COR-L47 (cell line): ENCODE data around the gene HPRT1.
"Not testable (repeated sequence)": the region's sequence is repeated elsewhere in the genome, so short reads cannot be mapped to it uniquely, and the experiment has no call there.

ENCODE experiments used
- DNase-seq: peaks from one replicate; lab custom pipeline; 2025; lab: John Stamatoyannopoulos, UW

Gene HPRT1

GRCh38 chrX:134460005-134460861 lies at the start of gene HPRT1:
Gene HPRT1, plus strand, starts transcription at chrX:134460165. Its CDS starts 147 bp downstream, at chrX:134460312.
- peak; percentile 50 for DNase-seq

GRCh38 chrX:134416087-134416486 lies 43.9 kb upstream of the HPRT1 start:
- no peak for DNase-seq

DNA sequence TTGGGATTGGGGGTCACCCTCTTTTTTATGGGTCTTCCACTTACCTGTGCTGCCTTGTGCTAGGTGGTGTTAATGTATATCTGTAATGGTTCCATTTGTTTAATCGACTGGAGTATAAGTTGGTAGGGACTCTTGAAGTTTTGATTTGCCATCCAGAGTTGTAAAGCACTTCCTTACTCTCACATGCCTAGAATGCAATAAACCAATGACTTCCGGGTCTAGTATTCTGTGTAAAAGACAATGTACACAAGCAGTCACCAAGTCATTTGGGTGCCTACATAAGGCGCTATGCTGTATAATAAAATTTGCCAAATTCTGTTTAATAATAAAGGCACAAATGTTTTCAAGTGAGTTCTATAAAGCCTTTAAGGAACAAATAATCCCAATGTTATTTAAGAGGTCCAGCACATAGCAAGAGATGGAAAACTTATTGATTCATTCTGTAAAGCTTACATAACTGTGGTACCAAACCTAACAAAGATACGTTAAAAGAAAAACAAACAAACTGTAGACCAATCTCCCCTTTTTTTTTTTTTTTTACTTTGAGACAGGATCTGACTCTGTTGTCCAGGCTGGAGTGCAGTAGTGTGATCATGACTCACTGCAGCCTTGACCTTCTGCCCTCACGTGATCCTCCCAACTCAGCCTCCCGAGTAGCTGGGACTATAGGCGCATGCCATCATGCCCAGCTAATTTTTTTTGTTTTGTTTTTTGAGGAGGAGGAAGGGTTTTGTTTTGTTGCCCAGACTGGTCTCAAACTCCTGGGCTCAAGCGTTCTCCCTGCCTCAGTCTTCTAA lies 41.5 kb upstream of the HPRT1 start:
- no peak for DNase-seq

- no peak for DNase-seq
Observed at GRCh38 chrX:134419784-134420183, 40.2 kb upstream of the HPRT1 start.

DNA sequence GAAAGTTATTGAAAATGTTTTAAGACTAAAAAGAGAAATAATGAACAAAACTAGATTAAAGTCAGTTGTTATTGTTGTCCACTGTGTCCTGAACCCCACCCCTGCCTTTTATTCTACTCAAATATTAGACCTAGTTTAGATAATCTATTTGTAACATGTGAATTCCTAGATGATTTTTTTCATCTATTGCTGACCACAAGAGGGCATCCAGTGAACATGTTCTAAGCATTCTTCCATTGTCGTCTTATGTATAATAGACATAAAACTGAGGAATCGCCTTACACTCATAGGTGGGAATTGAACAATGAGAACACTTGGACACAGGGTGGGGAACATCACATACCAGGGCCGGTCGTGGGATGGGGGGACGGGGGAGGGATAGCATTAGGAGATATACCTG lies 36.4 kb upstream of the HPRT1 start:
- DNase-seq = no peak

- DNase-seq = no peak
Observed at GRCh38 chrX:134426281-134426680, 33.7 kb upstream of the HPRT1 start.

DNA sequence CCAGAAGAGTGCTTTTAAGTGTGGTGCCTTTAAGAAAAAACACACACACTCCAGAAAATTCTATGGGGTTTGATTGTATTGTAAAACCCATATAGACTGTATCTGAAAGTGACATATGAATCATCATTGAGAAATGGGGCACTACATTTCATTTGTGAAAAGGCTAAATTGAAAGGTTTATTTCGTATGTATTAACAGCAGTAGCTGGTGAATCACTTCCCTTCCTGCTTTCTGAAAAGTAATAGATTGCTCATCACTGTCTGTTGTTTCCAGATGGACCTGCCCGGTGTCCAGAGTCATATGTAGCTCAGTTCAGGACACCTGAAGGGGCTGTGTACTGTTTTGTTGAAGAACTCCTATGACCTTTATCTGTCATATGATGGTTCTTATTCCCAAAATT lies 28.1 kb upstream of the HPRT1 start:
- DNase-seq = no peak

DNA sequence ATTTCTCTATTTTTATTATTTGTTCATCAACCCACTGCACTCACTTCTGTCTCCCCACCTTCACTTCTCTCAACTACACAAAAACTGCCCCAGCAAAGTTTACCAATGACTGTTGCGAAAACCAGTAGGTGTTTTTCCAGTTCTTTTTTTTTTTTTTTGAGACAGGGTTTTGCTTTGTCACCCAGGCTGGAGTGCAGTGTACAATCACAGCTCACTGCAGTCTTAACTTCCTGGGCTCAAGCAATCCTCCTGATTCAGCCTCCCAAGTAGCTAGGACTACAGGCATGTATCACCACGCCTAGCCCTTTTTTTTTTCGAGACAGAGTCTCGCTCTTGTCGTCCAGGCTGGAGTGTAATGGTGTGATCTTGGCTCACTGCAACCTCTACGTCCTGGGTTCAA lies 24.1 kb upstream of the HPRT1 start:
- DNase-seq = no peak

GRCh38 chrX:134443020-134443419 lies 16.9 kb upstream of the HPRT1 start:
- DNase-seq = no peak

DNA sequence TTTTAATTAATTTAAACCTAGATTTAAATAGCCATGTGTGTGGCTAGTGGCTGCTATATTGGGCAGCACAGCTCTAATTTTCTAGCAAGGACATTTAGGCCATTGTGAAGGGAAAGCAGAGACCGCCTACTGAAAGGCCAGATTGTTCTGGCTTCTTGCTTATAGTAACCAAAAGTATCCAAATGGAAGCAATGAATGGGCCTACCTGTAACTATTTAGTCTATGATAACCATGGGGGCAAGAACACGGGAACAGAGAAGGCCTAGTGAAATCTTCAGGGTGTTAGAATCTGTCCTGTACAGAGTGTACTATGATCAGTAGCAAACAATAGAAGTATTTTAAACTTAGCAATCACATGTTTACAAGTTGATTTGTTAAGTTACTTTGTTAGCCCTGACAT lies 16.5 kb upstream of the HPRT1 start:
- DNase-seq = no peak

DNA sequence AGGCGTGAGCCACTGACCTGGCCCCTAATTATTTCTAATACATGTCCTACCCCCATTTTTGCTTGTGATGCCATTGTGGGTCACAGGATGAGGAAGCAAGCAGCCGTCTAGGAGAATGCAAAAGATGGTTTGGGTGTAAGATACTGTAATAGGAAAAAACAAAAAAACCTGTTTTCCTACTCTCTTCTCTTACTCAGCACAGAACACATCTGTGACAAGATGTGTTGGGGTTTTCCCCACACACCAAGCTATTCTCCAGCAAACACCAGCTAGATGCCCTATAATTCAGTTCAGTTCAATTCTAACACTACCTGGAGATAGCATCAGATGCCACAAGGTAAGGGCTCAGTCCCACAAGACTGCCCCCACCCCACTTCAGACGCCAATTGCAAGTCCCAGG lies 15.3 kb upstream of the HPRT1 start:
- DNase-seq = no peak

DNA sequence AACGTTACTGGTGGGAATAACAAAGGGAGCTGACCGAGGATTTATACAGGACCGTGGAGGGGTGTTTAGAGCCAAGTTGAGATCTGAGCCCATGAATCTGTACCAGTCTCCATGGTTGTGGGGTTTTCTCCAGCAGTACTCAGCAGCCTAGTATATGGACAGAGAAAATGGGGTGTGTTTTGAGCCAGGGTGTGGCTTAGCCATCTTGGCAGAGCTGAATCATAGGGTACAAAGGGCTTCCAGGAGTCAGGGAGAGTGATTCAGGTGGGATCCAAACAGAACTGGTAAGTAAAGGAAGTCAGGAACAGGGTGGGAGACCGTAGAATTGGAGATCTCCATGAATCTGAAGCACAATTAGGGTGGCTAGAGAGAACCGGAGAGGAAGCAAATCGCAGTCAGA lies 7.4 kb upstream of the HPRT1 start:
- DNase-seq = no peak

- DNase-seq = no peak
Observed at GRCh38 chrX:134453631-134454030, 6.3 kb upstream of the HPRT1 start.

DNA sequence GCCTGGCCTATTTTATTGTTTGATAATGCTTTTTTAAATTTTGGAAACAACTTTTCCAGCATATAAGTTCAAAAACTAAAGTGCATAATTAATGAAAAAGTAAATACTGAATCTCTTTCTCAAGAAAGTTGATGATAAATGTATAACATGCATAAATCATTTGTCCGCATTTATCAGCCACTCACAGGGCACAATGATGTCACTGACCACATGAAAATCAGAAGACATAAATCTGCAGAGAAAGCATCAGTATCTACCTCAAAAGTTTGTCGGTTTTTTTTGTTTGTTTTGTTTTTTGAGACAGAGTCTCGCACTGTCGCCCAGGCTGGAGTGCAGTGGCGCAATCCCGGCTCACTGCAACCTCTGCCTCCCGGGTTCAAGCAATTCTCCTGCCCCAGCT lies 5.5 kb upstream of the HPRT1 start:
- DNase-seq = no peak

GRCh38 chrX:134457708-134458107 lies 2.3 kb upstream of the HPRT1 start:
- no peak for DNase-seq

DNA sequence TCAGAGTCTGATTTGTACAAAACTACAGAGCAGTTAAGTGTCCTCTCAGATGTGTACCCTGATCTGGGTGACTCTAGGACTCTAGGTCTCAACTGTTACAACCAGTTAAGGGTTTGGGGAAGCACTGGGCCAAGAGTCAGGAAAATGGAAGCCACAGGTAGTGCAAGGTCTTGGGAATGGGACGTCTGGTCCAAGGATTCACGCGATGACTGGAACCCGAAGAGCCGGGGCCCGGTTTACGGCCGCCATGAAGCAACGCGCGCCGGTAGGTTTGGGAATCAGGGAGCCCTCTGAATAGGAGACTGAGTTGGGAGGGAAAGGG lies 321 bp upstream of the HPRT1 start:
- no peak for DNase-seq

GRCh38 chrX:134460862-134461220 lies 876 bp downstream of the HPRT1 start:
- no peak for DNase-seq

GRCh38 chrX:134461437-134461836 lies 1.5 kb downstream of the HPRT1 start:
- no peak for DNase-seq

GRCh38 chrX:134462927-134463326 lies 3.0 kb downstream of the HPRT1 start:
- no peak for DNase-seq

- DNase-seq = not testable (repeated sequence)
Observed at GRCh38 chrX:134464453-134464852, 4.5 kb downstream of the HPRT1 start.

GRCh38 chrX:134469486-134469885 lies 9.5 kb downstream of the HPRT1 start:
- DNase-seq = no peak

- no peak for DNase-seq
Observed at GRCh38 chrX:134470013-134470412, 10.0 kb downstream of the HPRT1 start.

GRCh38 chrX:134472041-134472440 lies 12.1 kb downstream of the HPRT1 start:
- DNase-seq = no peak

- DNase-seq = no peak
Observed at GRCh38 chrX:134476284-134476683, 16.3 kb downstream of the HPRT1 start.
